Measurements from ENCODE around the gene DSCAM.
"Not testable (repeated sequence)": the region's sequence is repeated elsewhere in the genome, so short reads cannot be mapped to it uniquely, and the experiment has no call there.

DNA sequence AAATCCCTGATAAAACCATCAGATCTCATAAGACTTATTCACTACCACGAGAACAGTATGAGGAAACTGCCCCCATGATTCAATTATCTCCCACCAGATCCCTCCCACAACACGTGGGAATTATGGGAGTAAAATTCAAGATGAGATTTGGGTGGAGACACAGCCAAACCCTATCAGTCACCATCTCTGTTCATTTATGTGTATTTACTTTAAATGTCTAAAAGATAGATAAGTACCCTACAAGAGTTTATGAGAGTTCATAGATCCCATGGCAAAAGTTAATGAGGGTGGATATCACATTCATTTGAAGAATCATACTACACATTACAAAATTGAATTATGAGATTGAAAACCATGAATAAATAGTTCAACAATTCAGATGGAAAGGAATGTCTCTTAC, 526.2 kb downstream of the DSCAM start:
- TF ChIP-seq GABPA, POLR2AphosphoS5 (IDR thresholded peaks at IDR 0.05; ENCODE audit: low read depth): not testable (repeated sequence)
- TF ChIP-seq, protein P1, sequence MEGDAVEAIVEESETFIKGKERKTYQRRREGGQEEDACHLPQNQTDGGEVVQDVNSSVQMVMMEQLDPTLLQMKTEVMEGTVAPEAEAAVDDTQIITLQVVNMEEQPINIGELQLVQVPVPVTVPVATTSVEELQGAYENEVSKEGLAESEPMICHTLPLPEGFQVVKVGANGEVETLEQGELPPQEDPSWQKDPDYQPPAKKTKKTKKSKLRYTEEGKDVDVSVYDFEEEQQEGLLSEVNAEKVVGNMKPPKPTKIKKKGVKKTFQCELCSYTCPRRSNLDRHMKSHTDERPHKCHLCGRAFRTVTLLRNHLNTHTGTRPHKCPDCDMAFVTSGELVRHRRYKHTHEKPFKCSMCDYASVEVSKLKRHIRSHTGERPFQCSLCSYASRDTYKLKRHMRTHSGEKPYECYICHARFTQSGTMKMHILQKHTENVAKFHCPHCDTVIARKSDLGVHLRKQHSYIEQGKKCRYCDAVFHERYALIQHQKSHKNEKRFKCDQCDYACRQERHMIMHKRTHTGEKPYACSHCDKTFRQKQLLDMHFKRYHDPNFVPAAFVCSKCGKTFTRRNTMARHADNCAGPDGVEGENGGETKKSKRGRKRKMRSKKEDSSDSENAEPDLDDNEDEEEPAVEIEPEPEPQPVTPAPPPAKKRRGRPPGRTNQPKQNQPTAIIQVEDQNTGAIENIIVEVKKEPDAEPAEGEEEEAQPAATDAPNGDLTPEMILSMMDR (IDR thresholded peaks at IDR 0.05; ENCODE audit: insufficient read depth, low read length) = not testable (repeated sequence)
- TF ChIP-seq, protein P2, sequence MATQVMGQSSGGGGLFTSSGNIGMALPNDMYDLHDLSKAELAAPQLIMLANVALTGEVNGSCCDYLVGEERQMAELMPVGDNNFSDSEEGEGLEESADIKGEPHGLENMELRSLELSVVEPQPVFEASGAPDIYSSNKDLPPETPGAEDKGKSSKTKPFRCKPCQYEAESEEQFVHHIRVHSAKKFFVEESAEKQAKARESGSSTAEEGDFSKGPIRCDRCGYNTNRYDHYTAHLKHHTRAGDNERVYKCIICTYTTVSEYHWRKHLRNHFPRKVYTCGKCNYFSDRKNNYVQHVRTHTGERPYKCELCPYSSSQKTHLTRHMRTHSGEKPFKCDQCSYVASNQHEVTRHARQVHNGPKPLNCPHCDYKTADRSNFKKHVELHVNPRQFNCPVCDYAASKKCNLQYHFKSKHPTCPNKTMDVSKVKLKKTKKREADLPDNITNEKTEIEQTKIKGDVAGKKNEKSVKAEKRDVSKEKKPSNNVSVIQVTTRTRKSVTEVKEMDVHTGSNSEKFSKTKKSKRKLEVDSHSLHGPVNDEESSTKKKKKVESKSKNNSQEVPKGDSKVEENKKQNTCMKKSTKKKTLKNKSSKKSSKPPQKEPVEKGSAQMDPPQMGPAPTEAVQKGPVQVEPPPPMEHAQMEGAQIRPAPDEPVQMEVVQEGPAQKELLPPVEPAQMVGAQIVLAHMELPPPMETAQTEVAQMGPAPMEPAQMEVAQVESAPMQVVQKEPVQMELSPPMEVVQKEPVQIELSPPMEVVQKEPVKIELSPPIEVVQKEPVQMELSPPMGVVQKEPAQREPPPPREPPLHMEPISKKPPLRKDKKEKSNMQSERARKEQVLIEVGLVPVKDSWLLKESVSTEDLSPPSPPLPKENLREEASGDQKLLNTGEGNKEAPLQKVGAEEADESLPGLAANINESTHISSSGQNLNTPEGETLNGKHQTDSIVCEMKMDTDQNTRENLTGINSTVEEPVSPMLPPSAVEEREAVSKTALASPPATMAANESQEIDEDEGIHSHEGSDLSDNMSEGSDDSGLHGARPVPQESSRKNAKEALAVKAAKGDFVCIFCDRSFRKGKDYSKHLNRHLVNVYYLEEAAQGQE (IDR thresholded peaks at IDR 0.05; ENCODE audit: insufficient replicate concordance, low read depth) = not testable (repeated sequence)
